Activated CD8-positive, alpha-beta T cell treated with anti-CD3 and anti-CD28 coated beads, Interleukin-2, amount 10 ng/mL, durations not matched to agents 7 days and 5 days (primary cell): ENCODE results near the gene SLC7A1. TPM values are rescaled to one million over a fixed set of nuclear protein-coding genes. Genes with fewer than 3 reads are reported as not detected.

Experiments used
- ATAC-seq: fragments of 150-1000 bp; cut with Tn5 transposase; one replicate; pipeline ENCODE4 v1.10.0; 2021; ENCODE audit warnings: moderate library complexity
- CTCF ChIA-PET: fragments of 350-600 bp; sonication (Branson Sonifier 250); formaldehyde crosslinking; loops from one replicate; lab custom pipeline; 2021; ENCODE audit warnings: antibody characterized with exemption; lab: Charles Lee
- POLR2A ChIA-PET: fragments of 350-600 bp; sonication (Branson Sonifier 250); formaldehyde crosslinking; loops from one replicate; lab custom pipeline; 2021; ENCODE audit warnings: antibody characterized with exemption; lab: Charles Lee
- DNase-seq: peaks from one replicate; pipeline ENCODE4 v3.0.0-alpha.2; 2020
- H3K27ac Mint-ChIP-seq: one replicate; pipeline ENCODE4 v1.8.0; 2021; ENCODE audit warnings: mild to moderate bottlenecking, mixed read lengths
- H3K27me3 Mint-ChIP-seq: one replicate; pipeline ENCODE4 v1.8.0; 2021; ENCODE audit warnings: low read depth, mixed read lengths
- H3K36me3 Mint-ChIP-seq: one replicate; pipeline ENCODE4 v1.8.0; 2021; ENCODE audit warnings: low read depth, mixed read lengths
- H3K4me1 Mint-ChIP-seq: one replicate; pipeline ENCODE4 v1.8.0; 2021; ENCODE audit warnings: low read depth, mixed read lengths
- H3K4me3 Mint-ChIP-seq: one replicate; pipeline ENCODE4 v1.8.0; 2021; ENCODE audit warnings: mild to moderate bottlenecking, mixed read lengths
- H3K9me3 Mint-ChIP-seq: one replicate; pipeline ENCODE4 v1.8.0; 2022; ENCODE audit warnings: mixed read lengths; ENCODE audit not compliant: insufficient read depth
- total RNA-seq, 2 experiments: library from RNA; stranded (reverse); gene quantifications; one replicate each; pipeline ENCODE4 v1.2.3, GENCODE V29; 2021

SLC7A1 gene
- total RNA-seq, 2 experiments from 2014 or later = 72.9 to 78.1 TPM

DNA sequence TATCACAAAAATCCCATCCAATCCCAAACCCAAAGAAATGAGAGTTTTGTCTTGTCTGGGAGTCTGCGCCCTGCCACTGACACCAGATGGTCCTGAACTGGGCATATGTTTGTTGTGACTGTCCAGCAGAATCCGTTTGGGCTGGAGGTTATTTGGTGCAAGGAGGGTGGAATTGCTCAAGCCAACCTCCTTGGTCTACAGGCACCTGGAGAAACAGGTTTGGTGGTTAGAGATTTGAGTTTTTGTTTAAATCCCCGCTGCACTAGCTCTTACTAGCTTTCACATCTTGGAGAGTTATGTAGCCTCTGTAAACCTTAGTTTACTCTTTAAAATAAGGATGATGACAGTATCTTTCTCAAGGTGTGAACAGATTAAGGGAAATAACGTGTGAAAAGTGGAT lies 101.7 kb downstream of the SLC7A1 start:
- Mint-ChIP-seq H3K4me1 (peaks cover 11% of the 10 kb centered on the region), H3K4me3 (no peak overlapping the region), H3K36me3 (no peaks in the 10 kb centered on the region), H3K27ac (no peak overlapping the region), H3K27me3 (peaks cover 17% of the 10 kb centered on the region), H3K9me3 (no peaks in the 10 kb centered on the region)
- ChIA-PET CTCF (interaction anchor here (0.7 kb wide), 1 partner anchor 15 kb away, joined by 3 read pairs; no protein-coding TSS in a partner anchor), POLR2A (no interaction called here)
- no peak for ATAC-seq
- DNase-seq = no peak

GRCh38 chr13:29491248-29491647 lies 104.2 kb downstream of the SLC7A1 start:
- DNase-seq = no peak
- Mint-ChIP-seq H3K27me3 (peaks cover 11% of the 10 kb centered on the region), H3K4me3 (no peak overlapping the region), H3K27ac (no peak overlapping the region), H3K9me3 (no peaks in the 10 kb centered on the region), H3K36me3 (no peaks in the 10 kb centered on the region), H3K4me1 (peaks cover 4% of the 10 kb centered on the region)
- ChIA-PET POLR2A (no interaction called here), CTCF (no interaction called here)
- no peak for ATAC-seq

- POLR2A ChIA-PET = no interaction called here
- Mint-ChIP-seq H3K4me1 (no peaks in the 10 kb centered on the region), H3K27ac (no peak overlapping the region), H3K36me3 (no peaks in the 10 kb centered on the region), H3K9me3 (no peaks in the 10 kb centered on the region), H3K4me3 (no peak overlapping the region), H3K27me3 (peaks cover 8% of the 10 kb centered on the region)
- ATAC-seq (no peak), DNase-seq (no peak)
- CTCF ChIA-PET = no interaction called here
These were observed 105.0 kb downstream of the SLC7A1 start for GRCh38 chr13:29490561-29490885.

DNA sequence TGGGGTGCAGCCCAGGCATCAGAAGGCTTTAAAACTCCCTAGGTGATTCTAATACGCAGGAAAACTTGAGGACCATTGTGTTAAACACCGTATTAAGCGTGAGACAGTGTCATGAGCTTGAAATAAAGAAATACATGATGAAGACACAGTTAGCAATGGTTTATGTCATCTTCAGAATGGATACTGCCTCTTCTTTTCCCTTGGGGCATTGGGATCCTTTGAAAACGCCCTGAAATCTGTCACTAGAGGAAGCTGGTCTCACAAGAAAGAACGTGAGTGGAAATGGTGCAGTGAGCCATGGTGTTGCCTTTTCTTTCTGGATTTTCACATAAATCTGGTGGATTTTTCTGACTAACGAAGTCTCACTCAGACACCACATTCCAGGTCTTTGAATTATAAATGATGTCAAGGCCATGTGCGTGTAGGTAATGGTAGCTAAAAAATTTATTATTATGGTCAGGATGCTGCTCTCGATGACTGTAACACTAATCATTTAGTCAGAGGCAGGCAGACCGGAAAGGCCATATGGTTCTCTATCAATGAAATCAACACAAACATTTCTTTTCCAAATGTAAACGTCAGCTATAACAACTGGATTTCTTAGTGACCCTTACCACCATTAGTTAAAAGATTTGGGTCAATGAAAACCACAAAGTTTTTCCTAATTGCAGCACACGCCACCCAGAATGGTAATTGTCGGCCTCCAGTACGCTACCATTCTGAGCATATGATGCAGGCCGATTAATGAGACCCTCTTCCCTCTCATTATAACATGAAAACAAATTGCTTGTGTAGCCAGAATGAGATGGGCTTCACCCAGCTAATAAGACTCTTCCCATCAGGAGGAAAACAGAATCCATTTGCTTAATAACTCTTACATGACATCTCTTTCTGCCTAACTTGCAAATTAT lies 105.6 kb downstream of the SLC7A1 start:
- peaks cover 8% of the 10 kb centered on the region for H3K27me3 Mint-ChIP-seq
- H3K27ac Mint-ChIP-seq = no peak overlapping the region
- ATAC-seq (no peak), DNase-seq (no peak)
- no peak overlapping the region for H3K4me3 Mint-ChIP-seq
- no peaks in the 10 kb centered on the region for H3K36me3 Mint-ChIP-seq
- CTCF ChIA-PET = no interaction called here
- H3K4me1 Mint-ChIP-seq = no peaks in the 10 kb centered on the region
- POLR2A ChIA-PET = no interaction called here
- H3K9me3 Mint-ChIP-seq = no peaks in the 10 kb centered on the region

DNA sequence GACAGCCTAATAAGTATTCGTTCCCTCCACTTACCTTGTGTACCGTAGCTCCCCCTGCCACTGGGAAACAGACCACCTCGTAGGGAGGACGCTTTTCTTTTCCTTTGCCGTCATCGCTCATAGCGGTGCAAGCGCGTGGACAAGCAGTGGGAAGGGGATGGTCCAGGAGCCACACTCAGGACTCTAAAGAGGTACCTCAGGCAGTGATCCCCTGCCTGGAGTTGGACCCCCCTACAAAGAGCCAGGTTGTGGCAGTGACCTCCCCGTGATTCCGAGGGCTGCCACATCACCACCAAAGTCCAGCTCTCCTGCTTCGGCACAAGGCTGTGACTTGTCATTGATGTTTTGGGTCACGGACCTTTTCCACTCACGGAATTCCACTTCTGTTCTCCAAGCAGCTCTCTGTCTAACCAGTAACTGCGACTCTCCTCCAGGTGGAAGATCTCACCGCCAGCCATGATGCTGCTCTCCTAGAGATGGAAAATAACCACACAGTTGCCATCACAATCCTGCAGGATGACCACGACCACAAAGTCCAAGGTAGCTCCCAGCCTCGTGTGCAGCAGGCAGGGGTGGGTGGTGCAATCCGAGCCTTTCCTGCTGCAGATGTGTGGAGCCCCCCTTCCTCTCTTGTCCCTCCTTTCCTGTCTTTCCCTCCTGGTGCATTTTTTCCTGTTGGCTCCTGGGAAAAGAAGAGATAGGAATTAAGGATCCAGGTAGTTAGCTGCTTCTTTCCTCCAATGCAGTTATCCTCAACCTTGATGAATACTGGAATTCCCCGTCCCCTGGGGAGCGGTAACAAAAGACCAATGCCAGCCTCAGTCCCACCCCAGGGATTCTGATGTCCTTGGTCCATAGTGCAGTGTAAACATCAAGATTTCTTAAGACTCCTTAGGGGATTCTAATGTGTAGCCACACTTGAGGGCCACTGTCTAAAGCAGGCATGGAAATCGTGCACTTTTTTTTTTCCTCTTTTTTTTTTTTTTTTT lies 107.7 kb downstream of the SLC7A1 start:
- no peaks in the 10 kb centered on the region for H3K4me1 Mint-ChIP-seq
- CTCF ChIA-PET = no interaction called here
- H3K4me3 Mint-ChIP-seq = no peak overlapping the region
- H3K9me3 Mint-ChIP-seq = no peaks in the 10 kb centered on the region
- DNase-seq = no peak
- no peaks in the 10 kb centered on the region for H3K27me3 Mint-ChIP-seq
- H3K36me3 Mint-ChIP-seq = no peaks in the 10 kb centered on the region
- ATAC-seq = no peak
- POLR2A ChIA-PET = no interaction called here
- no peak overlapping the region for H3K27ac Mint-ChIP-seq

GRCh38 chr13:29486551-29486950 lies 108.9 kb downstream of the SLC7A1 start:
- H3K9me3 Mint-ChIP-seq = no peaks in the 10 kb centered on the region
- ChIA-PET POLR2A (no interaction called here), CTCF (no interaction called here)
- H3K36me3 Mint-ChIP-seq = no peaks in the 10 kb centered on the region
- no peak overlapping the region for H3K4me3 Mint-ChIP-seq
- no peak overlapping the region for H3K27ac Mint-ChIP-seq
- no peaks in the 10 kb centered on the region for H3K27me3 Mint-ChIP-seq
- ATAC-seq (no peak), DNase-seq (no peak)
- H3K4me1 Mint-ChIP-seq = no peaks in the 10 kb centered on the region

GRCh38 chr13:29484796-29485195 lies 110.7 kb downstream of the SLC7A1 start:
- Mint-ChIP-seq H3K27ac (no peak overlapping the region), H3K27me3 (no peaks in the 10 kb centered on the region), H3K9me3 (no peaks in the 10 kb centered on the region), H3K36me3 (no peaks in the 10 kb centered on the region), H3K4me1 (no peaks in the 10 kb centered on the region), H3K4me3 (no peak overlapping the region)
- DNase-seq = no peak
- POLR2A ChIA-PET = no interaction called here
- no peak for ATAC-seq
- CTCF ChIA-PET = no interaction called here

GRCh38 chr13:29484236-29484635 lies 111.3 kb downstream of the SLC7A1 start:
- no peaks in the 10 kb centered on the region for H3K36me3 Mint-ChIP-seq
- H3K27ac Mint-ChIP-seq = no peak overlapping the region
- no peaks in the 10 kb centered on the region for H3K4me1 Mint-ChIP-seq
- H3K9me3 Mint-ChIP-seq = no peaks in the 10 kb centered on the region
- ChIA-PET CTCF (no interaction called here), POLR2A (no interaction called here)
- no peak for ATAC-seq
- no peaks in the 10 kb centered on the region for H3K27me3 Mint-ChIP-seq
- DNase-seq = no peak
- H3K4me3 Mint-ChIP-seq = no peak overlapping the region

- H3K9me3 Mint-ChIP-seq = no peaks in the 10 kb centered on the region
- no peak for DNase-seq
- no peak for ATAC-seq
- H3K4me1 Mint-ChIP-seq = no peaks in the 10 kb centered on the region
- H3K36me3 Mint-ChIP-seq = no peaks in the 10 kb centered on the region
- no peak overlapping the region for H3K27ac Mint-ChIP-seq
- POLR2A ChIA-PET = no interaction called here
- peaks cover 2% of the 10 kb centered on the region for H3K27me3 Mint-ChIP-seq
- H3K4me3 Mint-ChIP-seq = no peak overlapping the region
- CTCF ChIA-PET = no interaction called here
These were observed 111.9 kb downstream of the SLC7A1 start for GRCh38 chr13:29483623-29484022.

DNA sequence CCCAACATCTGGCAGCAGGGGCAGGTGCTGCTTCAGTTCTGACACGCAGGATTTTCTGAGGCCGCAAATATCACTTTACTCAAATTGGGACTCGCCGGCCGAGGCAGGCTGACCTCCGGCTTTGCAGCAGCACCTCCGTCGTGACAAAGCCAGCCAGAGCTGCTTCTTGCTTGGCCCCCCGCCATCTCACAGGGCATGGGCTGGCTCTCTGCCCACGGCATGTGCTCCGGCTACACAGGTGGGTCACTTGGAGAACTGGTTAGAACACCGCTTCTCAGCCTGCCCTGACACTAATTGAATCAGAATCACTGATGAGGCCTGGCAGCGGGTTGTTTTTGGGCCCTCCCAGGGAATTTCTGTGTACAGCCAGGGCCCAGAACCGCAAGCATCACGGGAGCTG lies 112.3 kb downstream of the SLC7A1 start:
- ATAC-seq = no peak
- CTCF ChIA-PET = no interaction called here
- H3K36me3 Mint-ChIP-seq = no peaks in the 10 kb centered on the region
- H3K4me3 Mint-ChIP-seq = no peak overlapping the region
- no peak for DNase-seq
- no peaks in the 10 kb centered on the region for H3K9me3 Mint-ChIP-seq
- no peaks in the 10 kb centered on the region for H3K4me1 Mint-ChIP-seq
- no peak overlapping the region for H3K27ac Mint-ChIP-seq
- H3K27me3 Mint-ChIP-seq = peaks cover 2% of the 10 kb centered on the region
- POLR2A ChIA-PET = no interaction called here

GRCh38 chr13:29482504-29482903 lies 113.0 kb downstream of the SLC7A1 start:
- no peaks in the 10 kb centered on the region for H3K4me1 Mint-ChIP-seq
- no peaks in the 10 kb centered on the region for H3K36me3 Mint-ChIP-seq
- ChIA-PET POLR2A (no interaction called here), CTCF (interaction anchor here (1.2 kb wide), 1 partner anchor 25 kb away, joined by 3 read pairs; no protein-coding TSS in a partner anchor)
- no peaks in the 10 kb centered on the region for H3K9me3 Mint-ChIP-seq
- H3K27ac Mint-ChIP-seq = no peak overlapping the region
- peaks cover 2% of the 10 kb centered on the region for H3K27me3 Mint-ChIP-seq
- H3K4me3 Mint-ChIP-seq = no peak overlapping the region
- no peak for ATAC-seq
- no peak for DNase-seq

- Mint-ChIP-seq H3K4me1 (no peaks in the 10 kb centered on the region), H3K27ac (no peak overlapping the region), H3K9me3 (no peaks in the 10 kb centered on the region), H3K27me3 (peaks cover 2% of the 10 kb centered on the region), H3K4me3 (no peak overlapping the region), H3K36me3 (no peaks in the 10 kb centered on the region)
- ATAC-seq = no peak
- ChIA-PET CTCF (interaction anchor here (1.2 kb wide), 1 partner anchor 26 kb away, joined by 3 read pairs; no protein-coding TSS in a partner anchor), POLR2A (no interaction called here)
- DNase-seq = no peak
These were observed 113.9 kb downstream of the SLC7A1 start for GRCh38 chr13:29481603-29482002.
